ENCODE results near the gene CD3E.

GRCh38 chr11:118318581-118319336, 14.2 kb downstream of the CD3E start:
- no peak for TF ChIP-seq POLR2AphosphoS5 (IDR thresholded peaks at IDR 0.05; ENCODE audit: low read depth, low read length)
- TF ChIP-seq, protein P1, sequence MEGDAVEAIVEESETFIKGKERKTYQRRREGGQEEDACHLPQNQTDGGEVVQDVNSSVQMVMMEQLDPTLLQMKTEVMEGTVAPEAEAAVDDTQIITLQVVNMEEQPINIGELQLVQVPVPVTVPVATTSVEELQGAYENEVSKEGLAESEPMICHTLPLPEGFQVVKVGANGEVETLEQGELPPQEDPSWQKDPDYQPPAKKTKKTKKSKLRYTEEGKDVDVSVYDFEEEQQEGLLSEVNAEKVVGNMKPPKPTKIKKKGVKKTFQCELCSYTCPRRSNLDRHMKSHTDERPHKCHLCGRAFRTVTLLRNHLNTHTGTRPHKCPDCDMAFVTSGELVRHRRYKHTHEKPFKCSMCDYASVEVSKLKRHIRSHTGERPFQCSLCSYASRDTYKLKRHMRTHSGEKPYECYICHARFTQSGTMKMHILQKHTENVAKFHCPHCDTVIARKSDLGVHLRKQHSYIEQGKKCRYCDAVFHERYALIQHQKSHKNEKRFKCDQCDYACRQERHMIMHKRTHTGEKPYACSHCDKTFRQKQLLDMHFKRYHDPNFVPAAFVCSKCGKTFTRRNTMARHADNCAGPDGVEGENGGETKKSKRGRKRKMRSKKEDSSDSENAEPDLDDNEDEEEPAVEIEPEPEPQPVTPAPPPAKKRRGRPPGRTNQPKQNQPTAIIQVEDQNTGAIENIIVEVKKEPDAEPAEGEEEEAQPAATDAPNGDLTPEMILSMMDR (IDR thresholded peaks at IDR 0.05) = no peak
- TF ChIP-seq REST (IDR thresholded peaks at IDR 0.05; ENCODE audit: insufficient read depth in 1 of 2, low read depth in 2 of 2, low read length in 1 of 2) = no peak
- no peak for TF ChIP-seq SIN3A (IDR thresholded peaks at IDR 0.05; ENCODE audit: borderline replicate concordance, insufficient read depth, low read depth, low read length)
- TF ChIP-seq TCF7L2 (IDR thresholded peaks at IDR 0.05; ENCODE audit: low read depth, low read length) = no peak

Data from Panc1 (cell line).